Superior temporal gyrus (tissue), 1 donor: Measurements from ENCODE around the gene VWA1.
"Not testable (repeated sequence)": the region's sequence is repeated elsewhere in the genome, so short reads cannot be mapped to it uniquely, and the experiment has no call there.

ENCODE experiments used
- DNase-seq: peaks from one replicate; pipeline ENCODE4 v3.0.0-alpha.2; 2016; ENCODE audit errors: extremely low spot score

Gene VWA1

GRCh38 chr1:1484976-1485750, 49.7 kb downstream of the VWA1 start:
- DNase-seq: not testable (repeated sequence)

DNA sequence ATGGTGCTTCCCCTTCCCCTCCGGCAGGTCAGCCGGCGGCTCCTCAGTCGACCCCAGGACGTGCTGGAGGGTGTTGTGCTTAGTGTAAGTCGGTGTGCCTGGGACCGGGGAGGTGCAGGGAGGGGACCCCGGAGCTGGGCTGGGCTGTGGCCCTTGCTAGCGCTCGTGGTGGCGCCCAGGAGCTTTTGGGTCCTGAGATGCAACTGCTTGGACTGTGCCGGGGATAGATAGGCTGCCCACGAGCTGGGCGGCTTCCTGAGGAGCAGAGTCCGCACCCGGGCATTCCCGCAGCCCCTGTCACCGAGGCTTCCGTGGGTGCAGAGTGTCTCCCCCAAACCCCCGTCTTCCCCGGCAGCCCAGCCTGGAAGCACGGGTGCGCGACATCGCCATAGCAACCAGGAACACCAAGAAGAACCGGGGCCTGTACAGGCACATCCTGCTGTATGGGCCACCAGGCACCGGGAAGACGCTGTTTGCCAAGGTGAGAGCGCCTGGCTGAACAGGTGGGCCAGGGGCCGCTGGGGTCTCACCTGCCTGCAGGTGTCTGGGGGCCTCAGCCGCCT, 50.3 kb downstream of the VWA1 start:
- DNase-seq: not testable (repeated sequence)

GRCh38 chr1:1487701-1488100, 52.2 kb downstream of the VWA1 start:
- no peak for DNase-seq

DNA sequence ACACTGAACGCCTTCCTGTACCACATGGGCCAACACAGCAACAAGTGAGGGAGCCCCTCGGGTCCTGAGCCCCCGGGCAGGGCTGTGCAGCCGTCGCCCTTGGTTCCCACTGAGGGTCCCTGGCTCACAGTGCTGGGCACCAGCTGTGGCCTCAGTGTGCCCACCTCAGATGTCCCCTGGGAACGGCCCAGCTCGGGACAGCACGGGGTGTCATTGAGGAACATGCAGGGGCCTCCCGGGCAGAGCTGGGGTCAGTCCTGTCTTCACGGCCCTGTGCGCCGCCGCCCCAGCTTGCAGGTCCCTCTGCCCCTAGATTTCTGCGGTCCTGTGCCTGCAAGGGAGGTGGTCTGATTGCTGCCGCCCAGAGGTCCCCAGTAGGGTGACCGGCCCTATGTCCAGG, 53.7 kb downstream of the VWA1 start:
- no peak for DNase-seq

DNA sequence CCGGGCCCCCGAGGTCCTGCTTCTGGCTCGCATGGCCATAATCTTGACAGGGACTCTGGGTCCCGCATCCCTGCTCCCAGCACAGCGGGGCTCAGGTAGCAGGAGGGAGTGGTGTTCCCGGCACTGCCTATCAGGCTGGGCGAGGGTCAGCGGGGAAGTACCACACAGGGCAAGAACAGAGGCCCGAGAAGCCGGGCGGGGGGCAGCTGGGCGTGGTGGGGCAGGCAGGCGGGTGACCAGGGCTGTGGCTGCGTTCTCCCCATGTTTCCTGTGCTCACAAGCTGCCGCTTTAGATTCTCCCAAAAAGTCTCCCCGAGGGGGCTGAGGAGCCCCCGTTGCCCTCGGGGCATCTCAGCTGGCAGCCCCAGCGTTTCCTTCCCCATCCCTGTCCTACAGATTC, 54.4 kb downstream of the VWA1 start:
- no peak for DNase-seq

DNA sequence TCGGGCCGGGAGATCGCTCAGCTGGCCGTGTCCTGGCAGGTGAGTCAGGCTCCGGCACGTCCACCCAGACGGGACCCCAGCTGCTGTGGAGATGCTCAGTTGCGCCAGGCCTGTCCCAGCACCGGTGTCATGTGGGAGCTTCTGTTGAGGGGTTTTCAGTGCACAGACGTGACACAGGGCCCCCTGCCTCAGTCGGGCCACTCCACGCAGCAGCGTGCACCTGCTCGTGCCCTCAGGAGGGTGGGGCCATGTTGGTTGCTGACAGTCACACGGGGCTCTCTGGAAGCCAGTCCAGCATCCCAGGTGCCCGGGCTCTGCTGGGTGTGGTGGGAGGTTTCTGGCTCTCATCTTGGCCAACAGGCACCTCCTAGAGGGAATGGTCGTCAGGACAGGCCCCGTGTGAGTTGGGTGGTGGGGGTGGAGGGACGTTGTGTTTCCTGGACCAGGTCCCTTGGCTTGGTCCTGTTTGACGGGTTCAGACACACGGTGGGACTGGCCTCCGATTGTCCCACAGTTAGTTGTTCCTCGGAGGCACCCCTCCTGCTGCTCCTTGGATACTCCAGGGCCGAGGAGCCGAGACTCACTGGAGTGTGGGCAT, 55.2 kb downstream of the VWA1 start:
- no peak for DNase-seq

DNA sequence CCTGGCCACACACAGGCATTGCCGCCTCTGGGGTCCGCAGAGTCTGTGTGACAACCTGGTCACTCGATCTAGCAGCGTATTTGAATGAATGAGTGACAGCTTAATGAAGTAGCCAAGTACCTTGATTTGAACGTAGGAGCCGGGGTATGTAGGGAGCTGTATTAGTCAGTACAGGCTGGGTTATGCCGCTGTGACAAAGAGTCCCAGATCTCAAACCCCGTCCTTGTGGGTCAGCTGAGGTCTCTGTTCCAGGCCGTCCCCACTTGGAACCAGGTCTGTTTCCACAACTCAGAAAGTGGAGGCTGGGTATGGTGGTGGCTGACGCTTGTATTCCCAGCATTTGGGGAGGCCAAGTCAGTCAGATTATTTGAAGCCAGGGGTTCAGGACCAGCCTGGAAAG, 56.1 kb downstream of the VWA1 start:
- DNase-seq: no peak
